ENCODE measurements around the gene FIGNL2. TPM values are rescaled to one million over a fixed set of nuclear protein-coding genes. Genes with fewer than 3 reads are reported as not detected.

Gene FIGNL2
- total RNA-seq, 1 donor from 2014 or later: 0.69 TPM

GRCh38 chr12:51870504-51870903 lies 22.0 kb upstream of the FIGNL2 start:
- H3K4me1 Mint-ChIP-seq: peaks cover 10% of the 10 kb centered on the region
- no peak for DNase-seq
- ChIA-PET POLR2A (no interaction called here), CTCF (no interaction called here)
- TF ChIP-seq, protein P1, sequence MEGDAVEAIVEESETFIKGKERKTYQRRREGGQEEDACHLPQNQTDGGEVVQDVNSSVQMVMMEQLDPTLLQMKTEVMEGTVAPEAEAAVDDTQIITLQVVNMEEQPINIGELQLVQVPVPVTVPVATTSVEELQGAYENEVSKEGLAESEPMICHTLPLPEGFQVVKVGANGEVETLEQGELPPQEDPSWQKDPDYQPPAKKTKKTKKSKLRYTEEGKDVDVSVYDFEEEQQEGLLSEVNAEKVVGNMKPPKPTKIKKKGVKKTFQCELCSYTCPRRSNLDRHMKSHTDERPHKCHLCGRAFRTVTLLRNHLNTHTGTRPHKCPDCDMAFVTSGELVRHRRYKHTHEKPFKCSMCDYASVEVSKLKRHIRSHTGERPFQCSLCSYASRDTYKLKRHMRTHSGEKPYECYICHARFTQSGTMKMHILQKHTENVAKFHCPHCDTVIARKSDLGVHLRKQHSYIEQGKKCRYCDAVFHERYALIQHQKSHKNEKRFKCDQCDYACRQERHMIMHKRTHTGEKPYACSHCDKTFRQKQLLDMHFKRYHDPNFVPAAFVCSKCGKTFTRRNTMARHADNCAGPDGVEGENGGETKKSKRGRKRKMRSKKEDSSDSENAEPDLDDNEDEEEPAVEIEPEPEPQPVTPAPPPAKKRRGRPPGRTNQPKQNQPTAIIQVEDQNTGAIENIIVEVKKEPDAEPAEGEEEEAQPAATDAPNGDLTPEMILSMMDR (IDR thresholded peaks at IDR 0.05): no peak
- H3K27me3 Mint-ChIP-seq: peaks cover 48% of the 10 kb centered on the region
- H3K4me3 Mint-ChIP-seq: no peak overlapping the region
- no peaks in the 10 kb centered on the region for H3K36me3 Mint-ChIP-seq (ENCODE audit: low read depth)
- intact Hi-C loops (cut with micrococcal nuclease): loop anchor here (5.0 to 10.0 kb wide), 2 partner anchors 58 to 104 kb away; a partner anchor contains a TSS
- no peaks in the 10 kb centered on the region for H3K9me3 Mint-ChIP-seq
- no peak for ATAC-seq (ENCODE audit: low read depth)
- no peak overlapping the region for H3K27ac Mint-ChIP-seq

DNA sequence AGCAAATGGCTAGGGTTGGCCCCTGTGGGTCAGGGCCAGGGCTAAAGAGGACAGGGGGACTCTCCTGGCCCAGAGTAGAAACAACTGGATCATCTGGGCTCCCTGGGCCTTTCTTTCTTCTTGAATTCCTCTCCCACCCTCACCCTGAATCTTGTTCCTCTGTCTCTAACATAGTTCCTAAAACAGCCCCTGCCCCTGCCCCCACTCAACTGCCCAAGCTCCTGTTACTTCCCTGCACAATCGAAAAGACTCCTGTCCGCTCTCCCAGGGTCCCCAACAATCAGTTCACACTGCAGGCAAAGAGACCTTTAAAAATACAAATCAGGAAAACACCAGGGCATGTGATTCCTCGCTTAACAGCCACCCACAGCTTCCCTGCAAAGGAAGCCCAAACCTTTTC lies 21.4 kb upstream of the FIGNL2 start:
- TF ChIP-seq, protein P1 (IDR thresholded peaks at IDR 0.05): no peak
- Mint-ChIP-seq H3K4me3 (no peak overlapping the region), H3K36me3 (ENCODE audit: low read depth) (no peaks in the 10 kb centered on the region), H3K27me3 (peaks cover 49% of the 10 kb centered on the region), H3K4me1 (peaks cover 10% of the 10 kb centered on the region), H3K9me3 (no peaks in the 10 kb centered on the region), H3K27ac (no peak overlapping the region)
- ChIA-PET POLR2A (no interaction called here), CTCF (no interaction called here)
- intact Hi-C loops (cut with micrococcal nuclease): loop anchor here (5.0 to 10.0 kb wide), 2 partner anchors 58 to 105 kb away; a partner anchor contains a TSS
- no peak for ATAC-seq (ENCODE audit: low read depth)
- DNase-seq: no peak

DNA sequence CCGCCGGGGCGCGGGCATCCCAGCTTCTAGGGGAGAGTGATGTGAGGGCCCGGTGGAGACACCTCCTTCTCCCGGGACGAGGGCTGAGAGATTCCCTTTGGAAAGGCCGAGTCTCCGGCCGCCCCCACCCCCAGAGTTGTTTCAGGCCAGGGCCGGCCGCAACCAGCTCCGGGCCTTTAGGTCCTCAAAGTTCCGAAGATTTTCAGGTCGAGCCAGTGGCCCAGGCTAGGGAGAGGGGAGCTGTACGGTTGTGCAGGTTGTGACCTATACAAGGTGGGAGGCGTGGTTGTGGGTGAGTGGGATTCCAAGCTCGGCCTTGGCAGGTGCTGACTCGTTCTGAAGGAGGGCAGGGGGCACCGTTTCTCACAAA lies 21.0 kb upstream of the FIGNL2 start:
- intact Hi-C loops (cut with micrococcal nuclease): no loop called here
- Mint-ChIP-seq H3K4me1 (peaks cover 12% of the 10 kb centered on the region), H3K27ac (no peak overlapping the region), H3K9me3 (no peaks in the 10 kb centered on the region), H3K36me3 (ENCODE audit: low read depth) (no peaks in the 10 kb centered on the region), H3K27me3 (peaks cover 53% of the 10 kb centered on the region), H3K4me3 (no peak overlapping the region)
- ChIA-PET CTCF (no interaction called here), POLR2A (no interaction called here)
- ATAC-seq (ENCODE audit: low read depth) (no peak), DNase-seq (no peak)
- TF ChIP-seq, protein P1 (IDR thresholded peaks at IDR 0.05): no peak

GRCh38 chr12:51868821-51869495 lies 20.4 kb upstream of the FIGNL2 start:
- POLR2A ChIA-PET: no interaction called here
- intact Hi-C loops (cut with micrococcal nuclease): no loop called here
- CTCF ChIA-PET: no interaction called here
- Mint-ChIP-seq H3K27me3 (peaks cover 53% of the 10 kb centered on the region), H3K27ac (no peak overlapping the region), H3K36me3 (ENCODE audit: low read depth) (no peaks in the 10 kb centered on the region), H3K4me1 (peaks cover 14% of the 10 kb centered on the region), H3K4me3 (peak overlapping the region; percentile 55), H3K9me3 (no peaks in the 10 kb centered on the region)
- peak; percentile 8 for ATAC-seq (ENCODE audit: low read depth)
- DNase-seq: no peak
- TF ChIP-seq, protein P1 (IDR thresholded peaks at IDR 0.05): no peak

DNA sequence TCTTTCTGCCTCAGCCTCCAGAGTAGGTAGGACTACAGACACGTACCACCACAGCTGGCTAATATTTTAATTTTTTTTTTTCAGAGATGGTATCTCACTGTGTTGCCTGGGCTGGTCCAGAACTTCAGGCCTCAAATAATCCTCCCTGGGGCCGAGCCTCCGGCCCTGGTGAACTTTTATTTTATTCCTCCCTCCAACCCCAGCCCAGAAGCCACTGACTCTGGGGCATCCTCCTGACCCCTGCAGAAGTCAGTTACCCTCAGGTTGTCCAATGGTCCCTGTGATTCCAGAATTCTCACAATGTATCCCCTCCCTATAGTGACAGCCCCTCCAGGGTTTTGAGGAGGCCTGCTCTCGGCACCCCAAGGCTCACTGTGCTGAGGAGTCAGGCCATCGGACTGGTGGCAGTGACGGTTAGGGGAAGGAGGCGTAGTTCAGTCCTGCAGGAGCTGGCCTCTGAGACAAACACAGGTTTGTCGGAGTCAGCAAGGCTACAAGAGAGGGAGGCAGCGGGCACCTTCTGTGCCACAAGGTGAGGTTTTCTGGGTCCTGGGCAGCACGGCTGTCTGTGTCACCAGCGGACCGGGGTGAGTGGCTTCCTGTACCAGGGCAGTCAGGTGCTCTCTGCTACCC lies 19.4 kb upstream of the FIGNL2 start:
- ATAC-seq (ENCODE audit: low read depth) (no peak), DNase-seq (no peak)
- no peaks in the 10 kb centered on the region for H3K9me3 Mint-ChIP-seq
- POLR2A ChIA-PET: no interaction called here
- no peak overlapping the region for H3K27ac Mint-ChIP-seq
- intact Hi-C loops (cut with micrococcal nuclease): no loop called here
- TF ChIP-seq, protein P1 (IDR thresholded peaks at IDR 0.05): no peak
- H3K27me3 Mint-ChIP-seq: peaks cover 58% of the 10 kb centered on the region
- no peaks in the 10 kb centered on the region for H3K36me3 Mint-ChIP-seq (ENCODE audit: low read depth)
- peaks cover 21% of the 10 kb centered on the region for H3K4me1 Mint-ChIP-seq
- CTCF ChIA-PET: no interaction called here
- H3K4me3 Mint-ChIP-seq: peak overlapping the region; percentile 5
